Parathyroid adenoma (tissue), 2 donors: ENCODE measurements around the gene NR1H2.

Experiments
- H2AFZ ChIP-seq: fragments of 300-600 bp; sonication (generic); one replicate; pipeline ENCODE4 v1.7.0; 2017; ENCODE audit warnings: antibody characterized with exemption, mild to moderate bottlenecking
- H3K27ac ChIP-seq: fragments of 300-600 bp; sonication (generic); one replicate; pipeline ENCODE4 v1.7.0; 2017
- H3K27me3 ChIP-seq: fragments of 300-600 bp; sonication (generic); one replicate; pipeline ENCODE4 v1.7.0; 2017; ENCODE audit warnings: low read length; ENCODE audit not compliant: control insufficient read depth, insufficient read depth
- H3K36me3 ChIP-seq: fragments of 300-600 bp; sonication (generic); one replicate; pipeline ENCODE4 v1.7.0; 2017; ENCODE audit warnings: low read length; ENCODE audit not compliant: control insufficient read depth, insufficient read depth
- H3K4me1 ChIP-seq: fragments of 300-600 bp; sonication (generic); one replicate; pipeline ENCODE4 v1.7.0; 2017; ENCODE audit warnings: control low read depth
- H3K4me2 ChIP-seq: fragments of 300-600 bp; sonication (generic); one replicate; pipeline ENCODE4 v1.7.0; 2017; ENCODE audit warnings: low read length
- H3K4me3 ChIP-seq: fragments of 300-600 bp; sonication (generic); one replicate; pipeline ENCODE4 v1.7.0; 2017; ENCODE audit warnings: low read depth, low read length
- H3K79me2 ChIP-seq: fragments of 300-600 bp; sonication (generic); one replicate; pipeline ENCODE4 v1.7.0; 2017; ENCODE audit warnings: control low read depth
- H3K9ac ChIP-seq: fragments of 300-600 bp; sonication (generic); one replicate; pipeline ENCODE4 v1.7.0; 2017; ENCODE audit warnings: mild to moderate bottlenecking
- H3K9me3 ChIP-seq: fragments of 300-600 bp; sonication (generic); one replicate; pipeline ENCODE4 v1.7.0; 2017; ENCODE audit warnings: low read length; ENCODE audit not compliant: control insufficient read depth
- TF ChIP-seq, protein P1 (sequence below): fragments of 300-600 bp; sonication (generic); IDR thresholded peaks from one replicate; pipeline ENCODE4 v1.7.0; 2017; ENCODE audit warnings: antibody characterized with exemption, mild to moderate bottlenecking
- donor health status: primary hyperparathyroidism.

The NR1H2 gene

DNA sequence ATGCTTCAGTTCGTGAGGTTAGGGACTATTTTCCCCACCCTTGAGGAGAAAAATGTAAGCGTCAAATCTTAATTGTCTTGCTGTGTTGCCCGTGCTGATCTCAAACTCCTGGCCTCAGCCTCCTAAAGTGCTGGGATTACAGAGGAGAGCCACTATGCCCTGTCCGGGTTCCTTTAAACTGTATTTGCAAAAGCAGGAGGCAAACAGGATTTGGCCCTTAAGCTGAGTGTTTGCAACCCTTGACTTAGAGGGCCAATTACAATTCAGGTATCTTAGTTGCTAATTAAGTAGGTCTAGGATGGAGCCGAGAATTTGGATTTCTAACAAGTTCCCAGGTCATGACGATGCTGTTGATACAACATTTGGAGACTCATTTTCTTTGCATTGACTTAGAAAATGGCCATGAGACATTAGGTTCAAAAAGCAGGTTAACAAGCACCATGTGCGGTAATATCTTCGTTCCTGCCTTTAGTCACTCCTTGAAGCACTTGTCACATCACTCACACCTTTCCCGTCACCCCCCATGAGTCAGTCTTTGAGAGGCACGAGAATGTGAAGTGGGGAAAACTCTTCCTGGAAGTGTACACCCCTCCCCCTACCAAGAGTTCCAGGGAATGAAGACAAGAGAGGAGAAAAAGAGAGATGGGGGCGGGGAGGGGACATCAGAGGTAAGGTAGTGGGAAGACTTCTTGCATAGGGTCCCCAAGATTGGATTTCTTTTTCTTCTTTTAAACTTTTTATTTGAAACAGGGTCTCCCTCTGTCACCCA, 13.4 kb upstream of the NR1H2 start:
- Histone ChIP-seq H3K9me3 (no peaks in the 10 kb centered on the region), H3K27me3 (no peaks in the 10 kb centered on the region), H3K36me3 (no peaks in the 10 kb centered on the region), H3K9ac (no peak overlapping the region), H3K27ac (no peak overlapping the region), H2AFZ (no peak overlapping the region), H3K4me1 (no peaks in the 10 kb centered on the region), H3K4me3 (no peak overlapping the region), H3K79me2 (no peaks in the 10 kb centered on the region), H3K4me2 (no peak overlapping the region)
- TF ChIP-seq, protein P1, sequence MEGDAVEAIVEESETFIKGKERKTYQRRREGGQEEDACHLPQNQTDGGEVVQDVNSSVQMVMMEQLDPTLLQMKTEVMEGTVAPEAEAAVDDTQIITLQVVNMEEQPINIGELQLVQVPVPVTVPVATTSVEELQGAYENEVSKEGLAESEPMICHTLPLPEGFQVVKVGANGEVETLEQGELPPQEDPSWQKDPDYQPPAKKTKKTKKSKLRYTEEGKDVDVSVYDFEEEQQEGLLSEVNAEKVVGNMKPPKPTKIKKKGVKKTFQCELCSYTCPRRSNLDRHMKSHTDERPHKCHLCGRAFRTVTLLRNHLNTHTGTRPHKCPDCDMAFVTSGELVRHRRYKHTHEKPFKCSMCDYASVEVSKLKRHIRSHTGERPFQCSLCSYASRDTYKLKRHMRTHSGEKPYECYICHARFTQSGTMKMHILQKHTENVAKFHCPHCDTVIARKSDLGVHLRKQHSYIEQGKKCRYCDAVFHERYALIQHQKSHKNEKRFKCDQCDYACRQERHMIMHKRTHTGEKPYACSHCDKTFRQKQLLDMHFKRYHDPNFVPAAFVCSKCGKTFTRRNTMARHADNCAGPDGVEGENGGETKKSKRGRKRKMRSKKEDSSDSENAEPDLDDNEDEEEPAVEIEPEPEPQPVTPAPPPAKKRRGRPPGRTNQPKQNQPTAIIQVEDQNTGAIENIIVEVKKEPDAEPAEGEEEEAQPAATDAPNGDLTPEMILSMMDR = no peak

DNA sequence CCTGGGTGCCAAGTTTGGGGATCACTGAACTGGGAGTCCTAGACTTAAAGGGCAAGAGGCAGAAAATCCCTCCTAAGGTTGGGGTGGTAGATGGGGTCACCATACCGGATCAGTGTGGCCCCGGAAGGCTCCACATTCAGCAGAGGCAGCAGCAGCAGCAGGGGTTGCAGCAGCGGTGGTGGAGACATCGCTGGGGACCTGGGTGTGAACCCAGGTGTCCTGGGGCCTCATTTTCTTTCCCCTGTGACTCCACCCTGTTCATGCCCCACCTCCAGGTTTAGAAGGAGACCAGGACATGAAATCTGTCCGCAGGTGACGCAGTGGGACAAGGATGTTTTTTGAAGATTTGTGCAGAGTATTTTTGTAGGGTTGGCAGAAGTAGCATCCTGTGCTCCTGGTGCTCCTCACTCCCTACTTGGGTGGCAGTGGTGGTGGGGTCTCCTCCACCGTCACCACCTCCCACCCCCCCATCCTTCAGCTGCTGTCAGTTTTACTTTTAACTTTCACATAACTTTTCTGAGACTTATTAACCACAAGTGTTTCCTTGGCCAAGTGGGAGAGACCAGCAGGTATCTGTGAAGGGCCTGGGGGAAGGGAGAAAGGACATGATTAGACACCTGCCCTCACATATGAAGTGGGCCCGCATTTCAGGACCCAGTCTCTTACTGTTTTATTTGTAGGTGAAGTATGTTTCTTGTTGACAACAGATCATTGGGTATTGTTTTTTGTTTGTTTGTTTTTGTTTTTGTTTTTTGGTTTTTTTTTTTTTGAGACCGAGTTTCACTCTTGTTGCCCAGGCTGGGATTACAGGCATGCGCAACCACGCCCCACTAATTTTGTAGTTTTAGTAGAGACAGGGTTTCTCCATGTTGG, 10.6 kb upstream of the NR1H2 start, which contains the start of gene NAPSA:
NAPSA (minus strand) TSS at position 206 of the 873 bp plus-strand sequence; CDS start at position 188, 18 bp downstream.
- Histone ChIP-seq H3K36me3 (no peaks in the 10 kb centered on the region), H3K79me2 (no peaks in the 10 kb centered on the region), H3K9me3 (no peaks in the 10 kb centered on the region), H3K4me3 (no peak within 1 kb of the TSS), H3K27ac (no peak within 1 kb of the TSS), H3K27me3 (no peaks in the 10 kb centered on the region), H3K9ac (no peak within 1 kb of the TSS), H2AFZ (no peak within 1 kb of the TSS), H3K4me2 (no peak within 1 kb of the TSS), H3K4me1 (peaks cover 4% of the 10 kb centered on the region)
- TF ChIP-seq, protein P1 = no peak

DNA sequence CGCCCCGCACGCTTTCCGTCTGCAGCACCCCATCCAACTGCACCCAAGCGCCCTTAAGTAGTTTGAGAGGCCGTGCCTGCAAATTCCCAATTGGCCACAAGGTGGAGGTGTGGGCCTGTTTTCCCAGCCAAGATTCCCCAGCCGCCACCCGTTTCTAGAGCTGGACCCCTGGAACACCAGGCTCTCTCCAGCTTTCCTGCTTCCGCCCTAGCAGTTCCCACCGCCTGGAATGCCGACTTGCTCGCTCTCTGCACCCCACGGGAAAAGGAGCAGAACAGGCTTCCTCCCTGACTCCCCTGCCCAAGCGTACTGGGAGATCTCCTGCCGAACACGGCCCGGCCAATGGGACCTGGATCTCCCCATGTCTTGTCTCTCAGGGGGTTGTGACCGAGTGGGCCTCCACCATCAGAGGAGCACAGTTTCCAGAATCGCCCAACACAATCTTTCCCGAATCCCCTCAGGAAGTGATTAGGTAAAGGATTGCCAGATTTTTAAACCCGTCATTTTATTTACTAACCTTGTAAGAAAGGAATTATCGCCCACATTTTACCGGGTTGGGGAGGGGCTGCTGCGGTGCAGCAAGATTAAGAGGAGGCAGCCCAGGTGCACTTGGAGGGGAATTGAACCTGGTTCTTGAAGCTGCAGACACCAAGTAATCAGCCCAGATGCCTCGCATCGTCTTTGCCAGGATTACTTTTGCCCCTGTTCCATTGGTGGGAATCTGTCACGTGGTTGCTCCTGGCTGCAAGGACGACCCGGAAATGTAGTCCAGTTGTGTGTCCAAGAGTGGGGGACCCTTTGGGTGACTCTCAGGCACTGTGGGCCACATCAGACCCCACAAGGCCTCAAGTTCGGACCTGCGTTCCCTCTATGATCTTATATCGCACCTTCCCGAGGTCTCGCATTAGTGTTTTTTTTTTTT, 7.3 kb upstream of the NR1H2 start:
- Histone ChIP-seq H3K9ac (peak overlapping the region; percentile 29), H2AFZ (peak overlapping the region; percentile 98), H3K27ac (peak overlapping the region; percentile 60), H3K9me3 (no peaks in the 10 kb centered on the region), H3K79me2 (no peaks in the 10 kb centered on the region), H3K4me1 (peaks cover 4% of the 10 kb centered on the region), H3K4me3 (peak overlapping the region; percentile 74), H3K36me3 (no peaks in the 10 kb centered on the region), H3K27me3 (no peaks in the 10 kb centered on the region), H3K4me2 (peak overlapping the region; percentile 96)
- TF ChIP-seq, protein P1 = peak; percentile 91

DNA sequence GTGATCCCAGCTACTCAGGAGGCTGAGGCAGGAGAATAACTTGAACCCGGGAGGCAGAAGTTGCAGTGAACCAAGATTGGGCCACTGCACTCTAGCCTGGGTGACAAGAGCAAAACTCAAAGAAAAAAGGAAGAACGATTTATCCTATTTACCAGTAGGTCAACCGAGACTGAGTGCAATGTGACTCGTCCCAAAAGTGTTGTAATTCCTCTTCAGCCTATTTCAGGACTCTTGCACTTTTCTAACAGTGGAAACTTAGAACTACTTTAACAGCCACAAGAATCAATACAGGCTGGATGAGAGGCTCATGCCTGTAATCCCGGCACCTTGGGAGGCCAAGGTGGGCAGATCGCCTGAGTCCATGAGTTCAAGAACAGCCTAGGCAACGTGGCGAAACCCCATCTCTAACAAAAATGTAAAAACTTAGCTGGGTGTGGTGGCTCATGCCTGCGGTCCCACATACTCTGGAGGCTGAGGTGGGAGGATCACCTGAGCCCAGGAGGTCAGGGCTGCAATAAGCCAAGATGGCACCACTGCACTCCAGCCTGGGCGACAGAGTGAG, 4.3 kb upstream of the NR1H2 start:
- no peaks in the 10 kb centered on the region for H3K79me2 ChIP-seq
- no peak overlapping the region for H2AFZ ChIP-seq
- TF ChIP-seq, protein P1 = no peak
- H3K9me3 ChIP-seq = no peaks in the 10 kb centered on the region
- H3K27me3 ChIP-seq = no peaks in the 10 kb centered on the region
- no peak overlapping the region for H3K9ac ChIP-seq
- no peak overlapping the region for H3K4me3 ChIP-seq
- peaks cover 4% of the 10 kb centered on the region for H3K4me1 ChIP-seq
- no peaks in the 10 kb centered on the region for H3K36me3 ChIP-seq
- no peak overlapping the region for H3K4me2 ChIP-seq
- no peak overlapping the region for H3K27ac ChIP-seq
